Stimulated activated CD8-positive, alpha-beta memory T cell treated with anti-CD3 and anti-CD28 coated beads, Interleukin-4, amount 100 ng/mL, for 4 hours (primary cell): ENCODE measurements around the gene DENR.
"Not testable (repeated sequence)": the region's sequence is repeated elsewhere in the genome, so short reads cannot be mapped to it uniquely, and the experiment has no call there.

Experiments used
- DNase-seq, 2 donors: peaks; one replicate each; pipeline ENCODE4 v3.0.0-alpha.2; 2020; ENCODE audit warnings: low read depth in 2 of 2, low spot score in 1 of 2

DENR gene

GRCh38 chr12:122738571-122738970 is 14.1 kb upstream of the DENR start:
- no peak for DNase-seq

- DNase-seq: no peak
Observed at GRCh38 chr12:122740351-122740750, 12.3 kb upstream of the DENR start.

DNA sequence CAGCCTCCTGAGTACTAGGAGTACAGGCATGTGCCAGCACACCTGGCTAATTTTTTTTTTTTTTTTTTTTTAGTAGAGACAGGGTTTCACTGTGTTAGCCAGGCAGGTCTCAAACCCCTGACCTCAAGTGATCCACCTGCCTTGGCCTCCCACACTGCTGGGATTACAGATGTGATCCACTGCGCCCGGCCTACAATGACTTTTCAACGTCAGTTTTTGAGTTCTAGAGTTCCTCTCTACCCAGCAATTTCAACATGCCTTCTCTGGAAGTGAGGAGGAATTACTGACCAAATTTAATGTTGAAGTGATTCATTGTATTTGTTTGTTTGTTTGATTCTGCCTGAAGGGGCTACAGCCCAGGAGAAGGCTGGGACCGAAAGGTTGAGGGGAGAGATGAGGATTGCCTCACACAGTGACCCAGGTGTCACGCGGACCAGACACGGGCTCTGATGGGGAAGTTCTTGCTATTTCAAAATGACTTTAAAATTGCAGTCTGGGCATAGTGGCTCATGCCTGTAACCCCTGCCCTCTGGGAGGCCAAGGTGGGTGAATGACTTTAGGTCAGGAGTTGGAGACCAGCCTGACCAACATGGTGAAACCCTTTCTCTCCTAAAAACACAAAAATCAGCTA is 8.6 kb upstream of the DENR start:
- DNase-seq: no peak

- no peak for DNase-seq
Observed at GRCh38 chr12:122747224-122748135, 5.1 kb upstream of the DENR start.

DNA sequence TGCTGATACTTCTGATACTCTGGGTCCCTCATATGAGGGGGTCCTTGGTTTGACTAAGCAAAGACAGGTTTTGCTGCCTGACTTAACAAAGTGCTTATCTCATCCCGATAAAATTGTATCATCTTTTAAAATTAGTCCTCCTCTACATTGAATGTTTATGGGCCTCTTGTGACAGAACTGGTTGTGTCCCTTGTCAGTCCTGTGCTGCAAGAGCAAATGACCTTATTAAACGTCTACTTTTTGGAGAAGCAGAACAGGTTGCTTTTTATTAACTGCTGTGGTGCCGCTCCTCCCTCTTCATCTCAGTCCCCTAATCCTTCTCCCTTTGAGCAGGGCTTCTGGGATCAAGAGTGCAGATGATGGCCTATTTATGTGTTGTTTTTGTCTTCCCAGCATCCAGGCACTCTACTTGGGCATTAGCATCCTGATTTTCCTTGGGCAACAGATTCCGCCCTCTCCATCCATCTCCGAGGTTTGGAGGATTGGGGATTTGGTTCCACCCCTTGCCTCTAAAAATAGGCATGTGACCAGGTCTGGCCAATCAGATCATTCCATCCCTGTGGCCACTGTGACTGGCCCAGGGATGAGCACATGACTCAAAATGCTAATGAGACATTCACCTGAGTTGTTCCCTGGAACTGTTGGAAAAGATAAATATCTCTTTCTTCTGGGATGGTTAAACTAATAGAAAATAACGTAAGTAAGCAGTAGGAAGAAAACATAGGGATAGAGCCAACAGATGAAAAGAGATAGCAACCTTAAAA is 2.9 kb upstream of the DENR start:
- no peak for DNase-seq

- DNase-seq: not testable (repeated sequence)
Observed at GRCh38 chr12:122750781-122751515, 1.7 kb upstream of the DENR start.

DNA sequence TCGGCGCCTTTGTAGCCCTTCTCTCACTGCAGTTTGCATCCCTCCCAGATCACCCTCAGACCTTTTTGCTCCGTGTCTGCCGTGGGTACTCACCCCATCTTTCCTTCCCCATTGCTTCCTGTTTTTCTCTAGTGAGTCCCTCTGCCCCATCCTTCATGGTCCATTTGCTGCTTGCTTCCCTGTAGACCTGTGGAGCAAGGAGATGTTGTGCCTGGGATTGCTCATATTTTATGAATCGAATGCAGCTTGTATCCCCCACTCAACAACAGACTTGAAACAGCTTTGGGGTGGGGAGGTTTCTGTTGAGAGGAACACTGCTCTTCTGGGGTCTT is 661 bp downstream of the DENR start:
- no peak for DNase-seq

DNA sequence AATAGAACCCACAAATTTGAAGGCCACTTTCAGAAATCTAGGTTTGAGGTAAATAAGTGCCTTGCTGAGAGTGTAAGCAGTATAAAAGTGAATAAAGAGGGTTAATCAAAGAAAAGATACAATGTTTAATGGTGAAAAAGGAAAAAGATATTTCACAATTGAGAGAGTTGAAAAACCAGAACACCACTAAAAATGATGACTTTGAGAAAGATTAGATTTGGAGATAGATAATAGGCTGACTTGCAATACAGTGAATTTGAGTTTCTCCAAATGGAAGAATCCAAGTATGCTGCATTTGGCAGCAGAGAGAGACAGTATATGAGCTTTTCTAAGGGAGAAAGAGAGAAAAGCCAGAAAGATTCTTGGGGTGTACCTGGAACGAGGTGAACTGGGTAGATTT is 2.2 kb downstream of the DENR start:
- no peak for DNase-seq

DNA sequence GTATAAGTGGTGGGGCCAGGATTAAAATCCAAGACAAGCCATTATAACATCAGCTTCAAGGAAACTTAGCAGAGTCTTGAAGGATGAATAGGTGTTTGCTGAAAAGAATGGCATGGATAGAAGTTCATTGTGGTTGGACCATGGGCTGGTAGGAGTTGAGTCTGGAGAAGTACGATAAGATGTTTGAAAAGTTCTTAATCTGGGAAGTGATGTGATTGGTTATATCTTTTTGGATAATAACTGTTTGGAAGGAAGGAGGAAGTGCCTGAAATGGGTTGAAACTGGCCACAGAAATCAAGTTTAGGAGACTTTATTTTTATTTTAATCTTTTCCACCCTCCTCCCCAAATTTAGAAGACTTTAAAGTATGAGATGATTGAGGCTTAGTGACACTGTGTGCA is 4.9 kb downstream of the DENR start:
- no peak for DNase-seq

DNA sequence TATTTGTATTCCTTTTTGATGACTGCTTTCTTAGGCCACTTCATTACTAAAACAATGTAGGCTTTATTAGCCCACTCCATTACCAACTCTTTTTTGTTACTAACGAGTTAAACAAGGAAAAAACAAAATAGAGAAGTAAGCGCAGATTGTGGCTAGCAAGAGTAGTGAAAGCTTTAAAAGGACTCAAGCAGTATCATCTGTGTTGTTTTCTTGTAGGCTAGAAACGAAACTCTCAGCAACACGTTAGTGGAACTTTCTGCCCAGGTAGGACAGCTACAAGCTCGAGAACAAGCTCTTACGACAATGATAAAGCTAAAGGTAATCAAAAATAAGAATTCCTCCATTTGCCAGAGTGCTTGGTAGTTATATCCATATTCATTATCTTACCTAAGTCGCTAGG is 32.9 kb downstream of the DENR start:
- no peak for DNase-seq

DNA sequence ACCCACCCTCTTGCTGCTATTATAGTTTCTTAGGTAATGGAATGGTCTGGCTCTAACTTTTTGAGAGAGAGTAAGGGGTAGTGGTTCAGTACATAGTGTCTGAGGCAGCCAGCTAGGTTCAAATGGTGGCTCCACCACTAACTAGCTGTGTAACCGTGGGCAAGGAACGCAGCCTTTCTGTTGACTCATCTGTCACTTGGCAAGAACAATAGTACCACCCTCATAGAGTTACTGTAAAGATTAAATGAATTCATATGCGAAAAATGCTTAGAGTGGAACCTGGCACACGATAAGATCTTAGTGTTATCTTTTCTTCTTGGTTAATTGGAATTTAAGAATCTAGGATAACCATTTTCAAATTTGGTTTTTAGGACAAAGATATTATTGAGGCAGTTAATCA is 35.8 kb downstream of the DENR start:
- no peak for DNase-seq

DNA sequence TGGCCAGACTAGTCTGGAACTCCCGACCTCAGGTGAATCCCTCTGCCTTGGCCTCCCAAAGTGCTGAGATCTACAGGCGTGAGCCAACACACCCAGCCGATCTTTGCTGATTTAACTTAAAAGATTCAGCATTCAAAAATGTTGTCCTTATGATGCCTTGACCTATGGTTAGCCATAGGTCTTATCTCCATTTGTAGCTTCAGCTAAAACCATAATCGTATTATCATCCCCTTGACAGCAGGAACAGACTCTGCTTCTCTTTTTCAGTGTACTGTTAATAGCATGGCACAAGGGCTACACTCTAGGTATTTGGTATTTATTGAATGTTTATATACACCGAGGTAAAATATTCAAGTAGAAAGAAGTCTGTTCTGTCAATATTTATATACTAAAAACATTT is 37.0 kb downstream of the DENR start:
- no peak for DNase-seq

- DNase-seq: no peak
Observed at GRCh38 chr12:122790393-122791075, 37.9 kb downstream of the DENR start.

GRCh38 chr12:122793685-122794106 is 41.1 kb downstream of the DENR start:
- no peak for DNase-seq

DNA sequence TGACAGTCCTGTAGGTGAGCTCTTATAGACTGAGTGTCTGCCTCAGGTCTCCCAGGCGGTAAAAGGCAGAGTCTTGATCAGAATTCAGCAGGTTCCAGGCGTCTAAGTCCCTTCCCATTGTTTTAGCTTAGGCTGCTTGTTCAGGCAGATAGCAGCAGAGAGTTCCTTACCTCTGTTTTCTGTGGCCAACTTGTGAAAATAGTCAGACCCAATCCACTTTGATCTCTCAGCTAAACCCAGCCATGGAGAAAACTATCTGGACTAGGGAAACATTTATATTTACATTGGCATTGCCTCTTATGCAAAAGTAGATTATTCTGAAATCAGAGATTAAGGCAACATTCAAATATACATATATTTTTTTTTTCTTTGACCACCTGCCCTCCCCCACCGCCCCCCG is 43.2 kb downstream of the DENR start:
- DNase-seq: no peak

DNA sequence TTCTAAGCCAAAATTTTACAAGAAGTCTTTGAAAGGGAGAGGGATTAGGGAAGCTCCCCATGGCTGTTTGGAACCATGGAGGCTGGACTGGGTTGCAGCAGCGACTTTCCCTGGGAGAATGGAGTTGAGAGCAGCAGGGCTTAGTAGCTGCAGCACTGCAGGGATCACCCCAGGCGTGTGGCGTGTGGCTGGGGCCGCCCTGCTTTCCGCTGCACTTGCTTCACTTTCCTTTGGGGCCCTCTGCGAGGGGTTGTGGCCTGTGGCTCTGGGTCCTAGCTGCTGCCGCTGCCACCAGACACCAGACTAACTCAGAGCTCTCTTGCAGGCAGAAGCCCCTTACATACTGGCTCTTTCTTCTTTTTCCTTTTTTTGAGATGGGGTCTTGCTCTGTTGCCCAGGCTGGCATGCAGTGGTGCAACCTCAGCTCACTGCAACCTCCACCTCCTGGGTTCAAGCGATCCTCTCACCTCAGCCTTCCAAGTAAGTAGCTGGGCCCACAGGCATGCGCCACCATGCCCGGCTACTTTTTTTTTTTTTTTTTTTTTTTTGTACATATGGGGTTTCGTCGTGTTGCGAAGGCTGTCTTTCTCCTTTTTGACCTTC is 47.1 kb downstream of the DENR start:
- DNase-seq: no peak

- no peak for DNase-seq
Observed at GRCh38 chr12:122803937-122804336, 51.3 kb downstream of the DENR start.

DNA sequence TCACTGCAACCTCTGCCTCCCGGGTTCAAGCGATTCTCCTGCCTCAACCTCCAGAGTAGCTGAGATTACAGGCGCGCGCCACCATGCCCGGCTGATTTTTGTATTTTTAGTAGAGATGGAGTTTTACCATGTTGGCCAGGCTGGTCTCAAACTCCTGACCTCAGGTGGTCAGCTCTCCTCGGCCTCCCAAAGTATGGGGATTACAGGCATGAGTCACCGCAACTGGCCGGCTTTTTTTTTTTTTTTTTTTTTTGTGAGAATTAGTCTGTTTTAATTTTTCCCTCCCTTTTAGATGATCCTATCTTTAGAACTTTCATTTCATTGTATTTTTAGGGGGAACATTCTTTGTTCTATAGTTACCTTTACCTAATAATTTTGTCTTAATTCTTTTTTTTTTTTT is 52.3 kb downstream of the DENR start:
- DNase-seq: not testable (repeated sequence)

DNA sequence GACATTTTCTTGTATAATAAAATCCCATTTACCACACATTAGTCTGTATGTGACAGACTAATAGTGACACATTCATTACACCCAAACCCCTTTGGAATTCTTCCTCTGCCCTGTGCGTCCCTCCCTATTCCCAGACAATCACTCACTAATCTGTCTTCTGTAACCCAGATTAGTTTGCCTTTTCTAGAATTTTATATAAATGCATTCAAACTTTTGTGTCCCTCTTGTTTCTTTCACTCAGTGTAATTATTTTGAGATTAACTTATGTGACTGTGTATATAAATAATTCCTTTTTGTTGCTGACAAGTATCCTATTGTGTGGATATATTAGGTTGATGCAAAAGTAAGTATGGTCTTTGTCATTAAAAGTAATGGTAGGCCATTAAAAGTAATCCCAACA is 55.0 kb downstream of the DENR start:
- no peak for DNase-seq

DNA sequence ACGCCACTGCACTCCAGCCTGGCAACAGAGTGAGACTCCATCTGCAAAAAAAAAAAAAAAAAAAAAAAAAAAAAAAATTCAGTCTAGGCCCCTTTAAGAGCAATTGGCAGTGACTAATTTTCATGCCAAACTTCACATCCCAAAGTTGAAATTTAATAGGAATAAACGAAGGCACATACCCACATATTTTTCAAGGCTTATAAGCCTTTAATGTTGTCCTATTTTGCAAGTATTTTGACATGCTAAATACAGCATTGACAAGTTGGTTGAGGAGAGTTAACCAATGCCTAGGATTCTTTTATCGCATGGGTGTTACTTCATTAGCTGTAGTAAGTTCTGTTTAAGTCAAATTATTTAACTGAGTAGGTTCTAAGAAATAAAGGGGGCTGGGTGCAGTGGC is 59.2 kb downstream of the DENR start:
- DNase-seq: no peak
